Measurements from ENCODE around the gene GIT2. TPM values are rescaled to one million over a fixed set of nuclear protein-coding genes. Genes with fewer than 3 reads are reported as not detected.

GIT2 gene
- total and polyA plus RNA-seq, 2 of the 13 experiments (the other 11 are each of a cell fraction or from before 2014, with no cell fraction given): 18.4 to 19.8 TPM

DNA sequence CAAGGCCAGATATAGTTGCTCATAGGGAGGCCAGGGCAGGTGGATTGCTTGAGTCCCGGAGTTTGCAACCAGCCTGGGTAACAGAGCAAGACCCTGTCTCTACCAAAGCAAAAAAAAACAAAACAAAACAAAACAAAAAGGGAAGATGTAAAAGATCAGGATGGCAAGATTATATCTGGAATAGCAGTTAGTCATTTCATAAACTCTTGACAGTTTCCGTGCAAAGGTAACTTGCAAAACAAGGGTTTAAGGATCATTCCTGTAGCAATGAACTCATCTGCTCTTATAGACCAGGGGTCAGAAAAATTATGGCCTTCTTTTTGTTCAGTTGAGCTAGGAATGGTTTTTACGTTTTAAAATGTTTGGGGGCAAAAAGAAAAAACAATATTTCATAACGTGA lies 29.6 kb downstream of the GIT2 start (continued):
- no peak for TF ChIP-seq FOXA1 (IDR thresholded peaks at IDR 0.05)
- no peak for TF ChIP-seq FOXA1 (CRISPR knock-in tag; IDR thresholded peaks at IDR 0.05)
- no peak for TF ChIP-seq EP300 (IDR thresholded peaks at IDR 0.05; ENCODE audit: low read depth in 2 of 2, low read length in 2 of 2)
- TF ChIP-seq EP300 (CRISPR knock-in tag; IDR thresholded peaks at IDR 0.05; ENCODE audit: borderline replicate concordance): no peak
- no peak for TF ChIP-seq ZEB1 (IDR thresholded peaks at IDR 0.05; ENCODE audit: insufficient replicate concordance, low read depth)
- no peak for TF ChIP-seq ZNF556 (CRISPR knock-in tag; IDR thresholded peaks at IDR 0.05; ENCODE audit: borderline replicate concordance)

DNA sequence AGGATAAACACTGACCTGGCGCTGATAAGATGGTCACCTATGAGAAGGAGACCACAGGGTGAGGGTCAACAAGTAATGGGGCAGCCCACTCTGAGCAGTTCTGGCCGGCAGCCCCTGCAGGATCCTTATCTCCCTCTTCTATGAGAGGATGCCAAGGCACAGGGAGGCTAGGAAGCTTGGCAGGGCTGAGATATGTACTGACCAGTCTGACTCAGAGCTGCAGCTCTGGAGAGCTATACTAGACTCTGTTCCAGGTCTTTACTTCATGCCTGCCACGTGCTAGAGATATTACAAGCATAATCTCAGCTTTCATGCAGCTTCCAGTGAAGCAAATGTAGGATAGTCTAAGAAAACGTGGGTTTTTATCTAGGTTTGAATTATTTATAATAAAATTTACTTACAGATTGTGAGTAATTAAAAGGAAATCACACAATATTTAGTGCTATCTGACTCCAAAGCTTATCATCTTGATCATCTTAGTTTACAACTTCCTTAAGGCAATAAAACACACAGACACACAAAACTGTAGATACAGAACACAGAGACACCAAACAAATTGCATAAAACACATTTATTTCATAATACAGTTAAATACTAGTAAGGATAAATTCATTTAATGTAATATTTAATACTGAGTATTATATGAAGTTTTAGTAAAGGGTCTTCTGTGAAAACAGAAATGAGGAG lies 32.3 kb downstream of the GIT2 start:
- H3K4me2 ChIP-seq (ENCODE audit: low read depth, low read length): no peak overlapping the region
- no peaks in the 10 kb centered on the region for H4K20me1 ChIP-seq (ENCODE audit: insufficient read depth, low read length)
- ATAC-seq: no peak
- no peaks in the 10 kb centered on the region for H3K9me3 ChIP-seq (ENCODE audit: low read length)
- 92% methylated on average over 4 of the region's 4 CpGs for WGBS (ENCODE audit: low lambda C conversion rate)
- no peaks in the 10 kb centered on the region for H3K27me3 ChIP-seq (ENCODE audit: control insufficient read depth in 1 of 2, insufficient read depth in 2 of 2, low read length in 2 of 2)
- POLR2A ChIA-PET: no interaction called here
- no peak overlapping the region for H3K9ac ChIP-seq (ENCODE audit: insufficient read depth, low read depth, low read length)
- CTCF ChIA-PET (ENCODE audit: low intra/inter-chr PET ratio, low total read pairs): no interaction called here
- H2AFZ ChIP-seq (ENCODE audit: low read length): no peak overlapping the region
- H3K79me2 ChIP-seq (ENCODE audit: insufficient read depth, low read length): no peaks in the 10 kb centered on the region
- H3K4me3 ChIP-seq (replicated peaks in 1 of 3; ENCODE audit: insufficient read depth in 1 of 3, low read depth in 2 of 3, low read length in 3 of 3): no peak overlapping the region
- intact Hi-C loops (cut with micrococcal nuclease; ENCODE audit: unreplicated experiment) (no loop called here), in situ Hi-C loops (cut with HindIII; ENCODE audit: extremely low pct_ligation_motif_present, low pct_unique_long_range_greater_than_20kb) (no loop called here)
- peaks cover 16% of the 10 kb centered on the region for H3K4me1 ChIP-seq (ENCODE audit: insufficient read depth, low read length)
- no peak for TF ChIP-seq CHCHD3 (CRISPR knock-in tag; IDR thresholded peaks at IDR 0.05)
- no peak for TF ChIP-seq NR2F1 (CRISPR knock-in tag; IDR thresholded peaks at IDR 0.05)
- no peak for TF ChIP-seq ZFP82 (CRISPR knock-in tag; IDR thresholded peaks at IDR 0.05; ENCODE audit: borderline replicate concordance)
- no peak for TF ChIP-seq ZNF703 (CRISPR knock-in tag; IDR thresholded peaks at IDR 0.05; ENCODE audit: borderline replicate concordance)
- TF ChIP-seq ZBTB7B (CRISPR knock-in tag; IDR thresholded peaks at IDR 0.05): no peak
- no peak for TF ChIP-seq KLF15 (CRISPR knock-in tag; IDR thresholded peaks at IDR 0.05; ENCODE audit: borderline replicate concordance)
- TF ChIP-seq, protein P1, sequence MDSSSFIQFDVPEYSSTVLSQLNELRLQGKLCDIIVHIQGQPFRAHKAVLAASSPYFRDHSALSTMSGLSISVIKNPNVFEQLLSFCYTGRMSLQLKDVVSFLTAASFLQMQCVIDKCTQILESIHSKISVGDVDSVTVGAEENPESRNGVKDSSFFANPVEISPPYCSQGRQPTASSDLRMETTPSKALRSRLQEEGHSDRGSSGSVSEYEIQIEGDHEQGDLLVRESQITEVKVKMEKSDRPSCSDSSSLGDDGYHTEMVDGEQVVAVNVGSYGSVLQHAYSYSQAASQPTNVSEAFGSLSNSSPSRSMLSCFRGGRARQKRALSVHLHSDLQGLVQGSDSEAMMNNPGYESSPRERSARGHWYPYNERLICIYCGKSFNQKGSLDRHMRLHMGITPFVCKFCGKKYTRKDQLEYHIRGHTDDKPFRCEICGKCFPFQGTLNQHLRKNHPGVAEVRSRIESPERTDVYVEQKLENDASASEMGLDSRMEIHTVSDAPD (CRISPR knock-in tag; IDR thresholded peaks at IDR 0.05): no peak
- no peak for DNase-seq (ENCODE audit: low spot score)
- no TSS peak for BruUV-seq (replicated peaks)
- H3K36me3 ChIP-seq (replicated peaks in 1 of 2; ENCODE audit: control insufficient read depth in 1 of 2, insufficient read depth in 2 of 2, low read length in 2 of 2): peaks cover 19 to 50% of the 10 kb centered on the region in 2 experiments
- H3K27ac ChIP-seq (ENCODE audit: extremely low read length, insufficient read depth, low read length): no peak overlapping the region
- no peak for FAIRE-seq

Data from HepG2 (cell line).